SH-SY5Y (cell line): Measurements from ENCODE around the gene TMPRSS11F.

Experiments
- GATA2 ChIP-seq: IDR thresholded peaks from 2 replicates; pipeline ENCODE4 v1.6.1; 2011; ENCODE audit warnings: mild to moderate bottlenecking, low read depth, low read length
- GATA3 ChIP-seq: IDR thresholded peaks from 2 replicates; pipeline ENCODE4 v1.6.1; 2011; ENCODE audit warnings: low read depth, mild to moderate bottlenecking, low read length, moderate library complexity

DNA sequence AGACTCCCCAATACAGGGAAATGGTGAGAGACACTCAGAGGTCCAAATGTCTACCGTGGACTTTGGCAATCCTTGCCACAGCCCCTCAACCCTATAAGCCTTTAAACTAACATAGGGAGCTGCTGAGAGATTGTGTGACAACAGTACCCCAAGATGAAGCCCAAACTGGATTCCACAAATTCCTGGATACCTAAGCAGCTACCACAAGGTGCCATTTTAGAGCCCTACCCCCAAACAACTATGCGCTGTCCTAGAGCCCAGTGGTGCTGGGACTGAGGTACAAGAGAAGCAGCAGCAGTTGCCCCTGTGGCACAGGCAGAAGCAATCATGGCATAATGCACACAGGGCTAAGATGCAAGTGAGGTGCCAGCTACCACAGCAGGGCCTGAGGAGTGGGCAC, 2.7 kb upstream of the TMPRSS11F start:
- no peak for TF ChIP-seq GATA2
- TF ChIP-seq GATA3 = no peak
